Karpas-422 (cell line): Measurements from ENCODE around the gene NDUFS6. TPM values are rescaled to one million over a fixed set of nuclear protein-coding genes. Genes with fewer than 3 reads are reported as not detected.

Experiments used
- DNase-seq: peaks from one replicate; pipeline ENCODE4 v3.0.0-alpha.2; 2015
- H2AFZ ChIP-seq: fragments of 200-600 bp; sonication (generic); 2 replicates; pipeline ENCODE4 v1.6.1; 2014; ENCODE audit warnings: antibody characterized with exemption, low read length, mixed read lengths
- H3K27ac ChIP-seq: fragments of 200-600 bp; sonication (generic); 2 replicates; pipeline ENCODE4 v1.5.1; 2014; ENCODE audit warnings: mild to moderate bottlenecking, low read length, moderate library complexity
- H3K27me3 ChIP-seq: fragments of 200-600 bp; sonication (generic); 2 replicates; pipeline ENCODE4 v1.6.1; 2014; ENCODE audit warnings: low read length, mixed read lengths
- H3K36me3 ChIP-seq: fragments of 200-600 bp; sonication (generic); 2 replicates; pipeline ENCODE4 v1.6.1; 2014; ENCODE audit warnings: low read length, mixed read lengths; ENCODE audit not compliant: insufficient read depth
- H3K4me1 ChIP-seq: fragments of 200-600 bp; sonication (generic); 2 replicates; pipeline ENCODE4 v1.6.1; 2014; ENCODE audit warnings: mild to moderate bottlenecking, low read length, mixed read lengths
- H3K4me2 ChIP-seq: fragments of 200-600 bp; sonication (generic); 2 replicates; pipeline ENCODE4 v1.6.1; 2014; ENCODE audit warnings: low read length, low read depth, mild to moderate bottlenecking; ENCODE audit not compliant: poor library complexity, severe bottlenecking
- H3K4me3 ChIP-seq: fragments of 200-600 bp; sonication (generic); 2 replicates; pipeline ENCODE4 v1.5.1; 2014; ENCODE audit warnings: mild to moderate bottlenecking, antibody characterized with exemption, low read length, mixed read lengths
- H3K79me2 ChIP-seq: fragments of 200-600 bp; sonication (generic); 2 replicates; pipeline ENCODE4 v1.6.1; 2014; ENCODE audit warnings: mild to moderate bottlenecking, low read length, mixed read lengths
- H3K9ac ChIP-seq: fragments of 200-600 bp; sonication (generic); 2 replicates; pipeline ENCODE4 v1.6.0; 2014; ENCODE audit warnings: low read length
- H3K9me2 ChIP-seq: fragments of 200-600 bp; sonication (generic), shearing (Covaris generic); replicated peaks from 2 replicates; pipeline ENCODE4 v1.6.0; 2014; ENCODE audit warnings: mild to moderate bottlenecking, low read length, moderate library complexity; ENCODE audit not compliant: insufficient read depth
- H3K9me3 ChIP-seq: fragments of 300-700, 200-600 bp; sonication (generic); 2 replicates; pipeline ENCODE4 v1.6.1; 2014; ENCODE audit warnings: low read length, mixed read lengths
- H4K20me1 ChIP-seq: fragments of 200-600 bp; sonication (generic); 2 replicates; pipeline ENCODE4 v1.6.1; 2014; ENCODE audit warnings: mild to moderate bottlenecking, antibody characterized with exemption, low read length, low read depth; ENCODE audit not compliant: insufficient read depth
- total RNA-seq: library from RNA; depleted of rRNA; stranded (reverse); fragments of >200 nt; shearing (Covaris generic); gene quantifications from 2 replicates; pipeline ENCODE4 v1.2.3, GENCODE V29; 2014; ENCODE audit warnings: low replicate concordance

The NDUFS6 gene
- total RNA-seq, 1 experiment from 2014 or later, result 41.4 TPM

- H3K4me2 ChIP-seq, result no peak overlapping the region
- H3K4me3 ChIP-seq, result no peak overlapping the region
- H3K36me3 ChIP-seq, result peaks cover 44% of the 10 kb centered on the region
- H3K9me2 ChIP-seq, result no peaks in the 10 kb centered on the region
- no peaks in the 10 kb centered on the region for H3K27me3 ChIP-seq
- H3K9me3 ChIP-seq, result no peaks in the 10 kb centered on the region
- no peak for DNase-seq
- peaks cover 96% of the 10 kb centered on the region for H3K79me2 ChIP-seq
- H3K27ac ChIP-seq, result no peak overlapping the region
- H3K4me1 ChIP-seq, result peaks cover 9% of the 10 kb centered on the region
- peaks cover 43% of the 10 kb centered on the region for H4K20me1 ChIP-seq
- no peak overlapping the region for H3K9ac ChIP-seq
- H2AFZ ChIP-seq, result no peak overlapping the region
These were observed 6.4 kb downstream of the NDUFS6 start for GRCh38 chr5:1807451-1808185.

- H3K4me1 ChIP-seq, result peaks cover 2% of the 10 kb centered on the region; the same call in 1 of the 2 replicates
- H2AFZ ChIP-seq, result no peak overlapping the region
- no peaks in the 10 kb centered on the region for H3K9me2 ChIP-seq
- H3K9ac ChIP-seq, result no peak overlapping the region
- no peaks in the 10 kb centered on the region for H3K27me3 ChIP-seq
- H3K9me3 ChIP-seq, result no peaks in the 10 kb centered on the region
- H3K79me2 ChIP-seq, result peaks cover 90% of the 10 kb centered on the region
- H3K4me3 ChIP-seq, result no peak overlapping the region
- no peak overlapping the region for H3K27ac ChIP-seq
- peaks cover 41% of the 10 kb centered on the region for H3K36me3 ChIP-seq
- no peak for DNase-seq
- peaks cover 39% of the 10 kb centered on the region for H4K20me1 ChIP-seq
- H3K4me2 ChIP-seq, result no peak overlapping the region
These were observed 7.2 kb downstream of the NDUFS6 start for GRCh38 chr5:1808439-1808838.

- Histone ChIP-seq H3K9me2 (no peaks in the 10 kb centered on the region), H3K4me1 (no peaks in the 10 kb centered on the region), H3K9me3 (no peaks in the 10 kb centered on the region), H3K9ac (no peak overlapping the region), H4K20me1 (peaks cover 32% of the 10 kb centered on the region), H3K4me2 (no peak overlapping the region), H3K4me3 (no peak overlapping the region), H3K79me2 (peaks cover 81% of the 10 kb centered on the region), H3K27ac (no peak overlapping the region), H3K27me3 (no peaks in the 10 kb centered on the region), H2AFZ (no peak overlapping the region), H3K36me3 (peaks cover 37% of the 10 kb centered on the region)
- no peak for DNase-seq
These were observed 8.3 kb downstream of the NDUFS6 start for GRCh38 chr5:1809416-1810035.

- Histone ChIP-seq H3K4me1 (no peaks in the 10 kb centered on the region), H3K4me3 (no peak overlapping the region), H3K9ac (no peak overlapping the region), H2AFZ (no peak overlapping the region), H3K9me2 (no peaks in the 10 kb centered on the region), H3K27me3 (no peaks in the 10 kb centered on the region), H3K27ac (no peak overlapping the region), H3K9me3 (no peaks in the 10 kb centered on the region), H3K36me3 (peaks cover 44% of the 10 kb centered on the region), H3K4me2 (no peak overlapping the region), H4K20me1 (peaks cover 32% of the 10 kb centered on the region), H3K79me2 (peaks cover 70% of the 10 kb centered on the region)
- DNase-seq, result no peak
These were observed 9.4 kb downstream of the NDUFS6 start for GRCh38 chr5:1810581-1811101.

- no peak for DNase-seq
- H3K79me2 ChIP-seq, result peaks cover 36% of the 10 kb centered on the region
- peaks cover 56% of the 10 kb centered on the region for H3K36me3 ChIP-seq
- H2AFZ ChIP-seq, result no peak overlapping the region
- H3K4me3 ChIP-seq, result no peak overlapping the region
- H4K20me1 ChIP-seq, result peaks cover 15% of the 10 kb centered on the region
- no peak overlapping the region for H3K27ac ChIP-seq
- no peak overlapping the region for H3K4me2 ChIP-seq
- H3K9me2 ChIP-seq, result no peaks in the 10 kb centered on the region
- H3K27me3 ChIP-seq, result no peaks in the 10 kb centered on the region
- H3K9me3 ChIP-seq, result no peaks in the 10 kb centered on the region
- no peak overlapping the region for H3K9ac ChIP-seq
- peaks cover 16% of the 10 kb centered on the region for H3K4me1 ChIP-seq
These were observed 13.2 kb downstream of the NDUFS6 start for GRCh38 chr5:1814183-1815020.

GRCh38 chr5:1815071-1815786 is 14.0 kb downstream of the NDUFS6 start:
- H3K4me3 ChIP-seq, result no peak overlapping the region
- no peaks in the 10 kb centered on the region for H3K9me3 ChIP-seq
- peaks cover 56% of the 10 kb centered on the region for H3K36me3 ChIP-seq
- H3K4me2 ChIP-seq, result no peak overlapping the region
- no peak for DNase-seq
- peaks cover 20% of the 10 kb centered on the region for H3K4me1 ChIP-seq
- H3K27me3 ChIP-seq, result no peaks in the 10 kb centered on the region
- H3K9ac ChIP-seq, result no peak overlapping the region
- H2AFZ ChIP-seq, result no peak overlapping the region
- peaks cover 9% of the 10 kb centered on the region; the same call in 1 of the 2 replicates for H4K20me1 ChIP-seq
- H3K9me2 ChIP-seq, result no peaks in the 10 kb centered on the region
- peaks cover 28% of the 10 kb centered on the region for H3K79me2 ChIP-seq
- no peak overlapping the region for H3K27ac ChIP-seq

- Histone ChIP-seq H2AFZ (no peak overlapping the region), H3K27ac (no peak overlapping the region), H3K4me2 (no peak overlapping the region), H3K9me3 (no peaks in the 10 kb centered on the region), H3K79me2 (peaks cover 22% of the 10 kb centered on the region), H3K9ac (no peak overlapping the region), H3K4me1 (peaks cover 20% of the 10 kb centered on the region), H3K9me2 (no peaks in the 10 kb centered on the region), H3K4me3 (no peak overlapping the region), H3K27me3 (no peaks in the 10 kb centered on the region), H3K36me3 (peaks cover 62% of the 10 kb centered on the region), H4K20me1 (0 out of 2 replicates have a peak, but pooled peaks cover 9% of the 10 kb centered on the region)
- DNase-seq, result no peak
These were observed 14.7 kb downstream of the NDUFS6 start for GRCh38 chr5:1815881-1816292.
